NCI-H446 treated with DMSO at 0.1 percent for 48 hours (cell line): Measurements from ENCODE around the gene IYD.

ENCODE experiments used
- DNase-seq: peaks from one replicate; lab custom pipeline; 2025; lab: John Stamatoyannopoulos, UW

Gene IYD

DNA sequence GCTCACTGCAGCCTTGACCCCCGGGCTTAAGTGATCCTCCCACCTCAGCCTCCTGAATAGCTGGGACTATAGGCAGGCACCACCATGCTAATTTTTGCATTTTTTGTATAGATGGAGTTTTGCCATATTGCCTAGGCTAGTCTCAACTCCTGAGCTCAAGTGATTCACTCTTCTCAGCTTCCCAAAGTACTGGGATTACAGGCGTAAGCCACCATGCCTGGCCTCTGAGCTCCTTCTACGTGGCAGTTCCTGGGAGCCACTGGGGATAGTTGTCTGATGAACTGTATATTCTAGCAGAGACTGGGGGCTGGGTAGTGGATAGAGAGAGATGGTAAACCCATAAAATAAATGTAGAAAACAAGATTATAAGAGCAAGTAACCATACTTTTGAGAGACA is 26.1 kb downstream of the IYD start:
- no peak for DNase-seq

DNA sequence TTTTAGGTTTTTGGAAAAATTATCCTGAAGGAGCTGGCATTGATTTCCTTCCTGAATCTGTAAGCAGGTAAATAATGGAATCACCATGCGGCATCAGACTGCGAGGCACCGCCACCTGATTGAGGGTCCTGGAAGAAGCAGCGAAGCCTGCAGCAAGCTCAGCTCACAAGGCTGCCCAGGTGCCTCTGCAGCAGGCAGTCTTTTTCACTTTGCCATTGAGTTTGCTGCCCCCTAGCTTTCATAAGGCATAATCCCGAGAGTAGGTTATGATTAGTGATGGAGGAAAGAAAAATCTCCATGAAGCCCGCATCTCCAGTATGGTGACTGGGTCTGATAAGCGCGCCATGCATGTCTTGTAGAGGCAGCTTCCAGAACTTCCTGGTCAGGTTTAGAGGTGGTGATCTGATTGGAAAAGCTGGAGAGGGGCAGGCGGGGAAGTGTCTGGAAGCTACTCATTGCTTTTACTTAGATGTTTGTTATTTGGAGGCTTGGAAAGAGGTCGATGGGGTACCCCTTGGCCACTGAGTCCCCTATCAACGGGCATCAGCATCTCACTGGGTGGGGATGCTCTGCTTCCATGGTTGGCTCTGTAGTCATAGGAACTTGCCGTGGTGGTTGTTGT is 26.7 kb downstream of the IYD start:
- DNase-seq: no peak

DNA sequence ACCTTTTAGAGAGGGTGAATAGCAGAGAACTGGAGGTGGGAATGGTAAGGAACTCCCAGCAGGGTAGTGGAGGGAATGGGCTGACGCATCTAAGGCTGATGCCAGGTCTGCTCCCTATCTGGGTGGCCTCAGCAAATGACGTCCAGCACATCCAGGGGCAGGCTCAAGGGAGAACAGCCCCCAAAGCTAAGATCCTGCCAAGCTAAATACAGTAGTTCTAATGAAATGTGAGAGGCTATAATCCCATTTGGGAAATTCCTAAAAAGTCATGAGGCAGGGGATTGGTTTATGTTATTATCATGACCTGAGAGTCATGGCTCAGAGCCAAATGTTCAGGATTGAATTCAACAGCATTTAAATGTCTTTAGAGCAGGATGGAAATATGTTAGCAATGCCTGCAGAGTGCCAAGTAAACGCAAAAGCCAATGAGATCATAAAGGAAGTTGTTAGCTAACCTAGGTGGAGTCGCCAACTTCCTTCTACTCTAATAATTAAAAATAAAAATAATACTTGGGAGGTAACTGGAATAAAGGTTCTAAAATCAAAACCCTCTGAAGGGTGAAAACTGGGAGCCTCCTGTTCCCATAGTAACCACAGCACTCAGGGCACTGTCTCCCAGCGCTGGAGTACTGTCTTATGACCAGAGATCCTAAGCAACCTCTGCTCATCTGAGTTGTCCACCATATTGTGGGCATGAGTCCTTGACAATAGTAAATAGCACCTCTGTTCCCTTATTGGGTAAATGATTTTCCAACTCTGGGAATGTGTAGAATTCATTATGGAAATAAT is 34.8 kb downstream of the IYD start:
- DNase-seq: no peak

DNA sequence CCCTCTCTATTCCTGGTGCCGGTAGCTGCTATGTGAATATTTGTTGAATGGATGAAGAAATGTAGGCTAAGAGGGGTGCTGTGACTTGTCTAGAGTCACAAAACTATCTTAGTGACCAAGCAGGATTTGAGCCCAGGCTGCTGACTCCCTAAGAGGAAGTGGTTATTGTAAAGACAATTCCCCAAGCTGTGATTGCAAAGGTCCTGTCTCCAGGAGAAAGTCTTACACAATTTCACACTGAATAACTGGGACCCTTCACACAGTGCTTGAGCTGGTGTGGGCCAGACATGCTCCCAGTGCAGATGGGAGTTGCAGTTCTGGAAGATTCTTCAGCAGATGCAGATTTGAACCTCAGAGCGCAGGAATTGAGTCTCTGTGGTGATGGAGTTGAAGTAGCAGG is 38.1 kb downstream of the IYD start:
- DNase-seq: no peak

DNA sequence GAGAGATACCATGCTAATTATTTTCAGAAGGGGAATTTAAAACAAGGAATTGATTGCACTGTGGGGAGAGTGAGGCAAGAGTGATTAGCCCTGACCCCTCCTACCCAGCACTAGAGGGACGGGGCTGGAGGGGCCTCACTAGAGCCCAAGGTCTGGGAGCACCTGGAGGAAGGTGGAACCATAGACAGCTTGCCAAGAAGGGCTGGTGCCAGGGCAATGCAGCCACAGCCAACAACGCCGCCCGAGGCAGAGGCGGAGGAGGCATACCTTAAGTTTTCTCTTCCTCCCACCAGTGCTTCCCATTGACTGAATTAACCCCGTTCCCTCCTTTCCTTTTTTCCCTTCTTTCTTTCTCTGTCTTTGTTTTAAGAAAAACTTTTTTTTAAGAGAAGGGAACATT is 40.0 kb downstream of the IYD start:
- DNase-seq: no peak

GRCh38 chr6:150409576-150410066 is 40.8 kb downstream of the IYD start:
- DNase-seq: no peak

DNA sequence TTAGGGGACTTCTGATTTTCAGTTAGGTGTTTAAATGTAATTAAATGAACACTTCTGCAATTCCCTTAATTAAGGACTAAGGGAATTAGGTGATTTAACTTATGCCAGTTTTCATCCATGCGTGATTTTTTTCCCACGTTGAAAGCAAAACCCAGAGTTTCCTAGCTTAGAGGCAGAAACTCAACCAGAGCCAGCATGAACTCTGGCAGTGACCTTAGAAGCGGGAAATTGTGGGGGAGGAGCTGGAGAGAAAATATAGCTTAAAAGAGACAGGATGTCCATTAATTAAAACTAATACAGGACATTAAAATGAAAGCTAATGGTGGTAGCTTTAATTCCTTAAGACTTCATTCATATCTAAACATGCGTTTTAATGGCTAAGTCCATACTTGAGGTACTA is 41.6 kb downstream of the IYD start:
- no peak for DNase-seq

- DNase-seq: no peak
Observed at GRCh38 chr6:150410906-150411305, 42.1 kb downstream of the IYD start.

DNA sequence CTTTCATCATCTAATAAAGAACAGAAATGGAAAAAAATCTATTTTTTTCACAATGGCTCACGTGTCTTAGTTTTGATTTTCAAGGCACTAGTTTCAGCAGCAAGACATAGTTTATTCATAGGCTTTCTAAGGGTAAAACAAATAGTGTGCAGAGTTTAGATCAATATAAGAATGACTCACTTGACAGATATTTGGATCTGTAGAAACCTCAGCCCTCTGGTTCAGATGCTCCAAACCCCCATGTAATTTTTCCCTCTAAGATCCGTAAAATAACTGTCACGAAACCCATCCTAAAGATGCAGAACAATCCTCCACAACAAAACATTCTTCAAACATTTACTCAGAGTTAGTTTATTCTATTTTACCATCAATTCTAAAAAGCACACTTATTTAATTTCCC is 43.4 kb downstream of the IYD start:
- DNase-seq: no peak

DNA sequence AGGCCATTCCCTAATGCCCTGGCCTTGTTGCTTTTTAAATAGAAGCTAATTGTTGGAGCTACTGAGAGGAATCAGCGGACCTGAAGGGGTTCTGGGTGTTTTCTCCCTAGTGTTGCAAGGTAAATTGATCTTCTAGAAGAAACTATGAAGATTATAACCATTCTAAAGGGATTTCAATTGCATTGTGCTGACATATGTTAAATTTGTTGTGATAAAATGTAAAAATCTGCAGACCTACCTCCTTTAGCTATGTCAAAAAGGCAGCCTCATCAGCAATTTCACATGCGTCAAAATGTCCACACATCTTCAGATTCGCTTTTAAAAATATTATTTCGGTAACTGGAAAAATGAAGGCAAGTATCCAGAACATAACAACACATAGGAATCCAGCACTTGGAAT is 44.4 kb downstream of the IYD start:
- no peak for DNase-seq

GRCh38 chr6:150413781-150414281 is 45.0 kb downstream of the IYD start:
- no peak for DNase-seq

- DNase-seq: no peak
Observed at GRCh38 chr6:150416128-150416527, 47.3 kb downstream of the IYD start.

- DNase-seq: no peak
Observed at GRCh38 chr6:150417250-150417649, 48.4 kb downstream of the IYD start.

GRCh38 chr6:150417899-150418826 is 49.4 kb downstream of the IYD start:
- no peak for DNase-seq

- no peak for DNase-seq
Observed at GRCh38 chr6:150418827-150419594, 50.2 kb downstream of the IYD start.

- DNase-seq: no peak
Observed at GRCh38 chr6:150420428-150420827, 51.6 kb downstream of the IYD start.

- DNase-seq: no peak
Observed at GRCh38 chr6:150420926-150421325, 52.1 kb downstream of the IYD start.

DNA sequence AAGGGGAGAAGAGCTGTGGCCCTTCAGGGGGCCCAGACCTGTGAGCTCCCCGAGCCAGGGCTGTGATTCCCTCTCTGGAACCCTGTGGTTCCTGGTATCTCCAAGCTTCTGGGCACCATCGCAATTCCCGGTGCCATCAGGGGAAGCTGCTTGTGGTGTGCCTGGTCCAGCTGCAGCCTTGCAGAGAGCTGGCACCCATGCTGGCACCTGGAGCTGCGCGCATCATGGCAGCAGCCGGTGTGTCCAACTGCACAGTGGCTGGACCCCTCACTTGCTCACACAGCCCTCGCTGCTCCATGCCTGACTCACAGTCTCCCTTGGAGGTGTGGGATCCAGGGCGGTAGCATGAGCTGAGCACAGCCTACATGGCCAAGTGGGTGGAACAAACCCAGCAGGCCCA is 56.7 kb downstream of the IYD start:
- no peak for DNase-seq

- DNase-seq: no peak
Observed at GRCh38 chr6:150426198-150426597, 57.4 kb downstream of the IYD start.

- DNase-seq: no peak
Observed at GRCh38 chr6:150427037-150427602, 58.3 kb downstream of the IYD start.

DNA sequence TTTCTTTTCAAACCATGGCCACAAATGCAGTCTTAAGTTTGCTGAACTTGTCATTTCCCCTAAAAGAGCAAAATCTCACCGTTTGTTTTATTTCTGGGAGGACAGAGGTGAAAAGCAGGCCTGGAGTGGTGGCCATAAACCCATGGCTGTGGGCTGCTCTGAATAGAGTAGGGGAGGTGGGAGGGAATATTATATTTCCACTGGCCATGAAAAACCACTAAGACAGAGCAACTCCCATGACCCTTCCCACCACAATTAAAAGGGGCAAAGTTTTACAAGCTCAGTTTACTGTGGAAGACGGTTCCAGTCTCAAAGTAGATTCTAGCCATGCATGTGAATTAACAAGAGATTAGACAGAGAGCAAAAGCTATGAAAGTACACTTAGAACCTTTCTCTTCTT is 59.0 kb downstream of the IYD start:
- DNase-seq: no peak
